PC-9 (cell line): ENCODE data around the gene OR7A5. TPM values are rescaled to one million over a fixed set of nuclear protein-coding genes. Genes with fewer than 3 reads are reported as not detected.

Experiments
- BruUV-seq: library from RNA; stranded (reverse); fragments of 400-500 nt; replicated peaks from 2 replicates; lab custom pipeline; 2021; lab: Mats Ljungman, UMichigan
- CTCF ChIA-PET: fragments of 300-600 bp; sonication (Branson Sonifier 250); formaldehyde crosslinking; loops from one replicate; lab custom pipeline; 2022; ENCODE audit warnings: antibody characterized with exemption; lab: Charles Lee
- POLR2A ChIA-PET: fragments of 300-600 bp; sonication (Branson Sonifier 250); formaldehyde crosslinking; loops from one replicate; lab custom pipeline; 2022; ENCODE audit warnings: antibody characterized with exemption; ENCODE audit not compliant: unreplicated experiment; lab: Charles Lee
- DNase-seq, 2 experiments: peaks; one replicate each; pipeline versions ENCODE4 v3.0.0 to v3.0.0-alpha.2; 2015 to 2022; ENCODE audit warnings: mixed read lengths in 1 of 2
- H2AFZ ChIP-seq: fragments of 200-600 bp; sonication (generic); 2 replicates; pipeline ENCODE4 v1.8.1; 2017; ENCODE audit warnings: antibody characterized with exemption
- H3F3A ChIP-seq: fragments of 200-600 bp; sonication (generic); 2 replicates; pipeline ENCODE4 v1.8.1; 2017; ENCODE audit warnings: antibody characterized with exemption, mild to moderate bottlenecking, low read depth; ENCODE audit not compliant: insufficient read depth
- H3K27ac ChIP-seq: fragments of 200-600 bp; sonication (generic); 2 replicates; pipeline ENCODE4 v1.6.1; 2016; ENCODE audit warnings: mixed run types
- H3K27me3 ChIP-seq: fragments of 200-600 bp; sonication (generic); 2 replicates; pipeline ENCODE4 v1.6.1; 2016; ENCODE audit warnings: low read depth, mixed run types; ENCODE audit not compliant: insufficient read depth
- H3K36me3 ChIP-seq: fragments of 200-600 bp; sonication (generic); 2 replicates; pipeline ENCODE4 v1.6.1; 2016; ENCODE audit warnings: low read depth, mixed run types
- H3K4me1 ChIP-seq: fragments of 200-600 bp; sonication (generic); replicated peaks from 2 replicates; pipeline ENCODE4 v1.6.1; 2016; ENCODE audit warnings: mixed run types; ENCODE audit not compliant: insufficient read depth
- H3K4me2 ChIP-seq: fragments of 200-600 bp; sonication (generic); 2 replicates; pipeline ENCODE4 v1.6.1; 2017; ENCODE audit warnings: mixed run types
- H3K4me3 ChIP-seq: fragments of 200-600 bp; sonication (generic); 2 replicates; pipeline ENCODE4 v1.6.1; 2016; ENCODE audit warnings: mixed run types
- H3K79me2 ChIP-seq: fragments of 200-600 bp; sonication (generic); 2 replicates; pipeline ENCODE4 v1.6.1; 2017; ENCODE audit warnings: low read depth, mixed run types
- H3K9me2 ChIP-seq: fragments of 200-600 bp; sonication (generic); 2 replicates; pipeline ENCODE4 v1.8.1; 2017; ENCODE audit warnings: mild to moderate bottlenecking; ENCODE audit not compliant: insufficient read depth
- H3K9me3 ChIP-seq: fragments of 200-600 bp; sonication (generic); 2 replicates; pipeline ENCODE4 v1.8.1; 2016; ENCODE audit warnings: low read depth; ENCODE audit not compliant: insufficient read depth
- H4K20me1 ChIP-seq: fragments of 200-600 bp; sonication (generic); 2 replicates; pipeline ENCODE4 v1.8.1; 2017; ENCODE audit not compliant: insufficient read depth
- CTCF ChIP-seq: fragments of 200-600 bp; sonication (generic); conservative IDR thresholded peaks from 2 replicates; pipeline ENCODE4 v1.6.1; 2017; ENCODE audit warnings: mixed run types, antibody characterized with exemption, mild to moderate bottlenecking, moderate library complexity
- EZH2 ChIP-seq: fragments of 200-600 bp; sonication (generic); IDR thresholded peaks from 2 replicates; pipeline ENCODE4 v1.8.0; 2017; ENCODE audit warnings: antibody characterized with exemption, low read depth
- intact Hi-C: fragments of 100-400 bp; cut with micrococcal nuclease; formaldehyde crosslinking; loops from one replicate; pipeline ENCODE4 v1.10.0; 2022; ENCODE audit not compliant: unreplicated experiment
- total RNA-seq: library from RNA; stranded (reverse); gene quantifications from 2 replicates; pipeline ENCODE4 v1.2.3, GENCODE V29; 2021

OR7A5 gene
- total RNA-seq, 1 experiment from 2014 or later: not detected

GRCh38 chr19:14848822-14849221 lies 13.8 kb upstream of the OR7A5 start, which contains the start of gene OR7A10:
OR7A10 (minus strand) TSS chr19:14848922; CDS start chr19:14841877, 7,045 bp downstream.
- TF ChIP-seq CTCF (no peak), EZH2 (no peak)
- no peaks in the 10 kb centered on the region for H3K79me2 ChIP-seq
- CTCF ChIA-PET: no interaction called here
- no TSS peak for BruUV-seq
- H3K27me3 ChIP-seq: peaks cover 66% of the 10 kb centered on the region
- no peaks in the 10 kb centered on the region for H3K9me2 ChIP-seq
- no peaks in the 10 kb centered on the region for H4K20me1 ChIP-seq
- POLR2A ChIA-PET: no interaction called here
- H3K4me3 ChIP-seq: no peak within 1 kb of the TSS
- H2AFZ ChIP-seq: no peak within 1 kb of the TSS
- H3K27ac ChIP-seq: no peak within 1 kb of the TSS
- no peak for DNase-seq
- no peaks in the 10 kb centered on the region for H3K4me1 ChIP-seq
- intact Hi-C loops: no loop called here
- no peak within 1 kb of the TSS for H3K4me2 ChIP-seq
- no peaks in the 10 kb centered on the region for H3F3A ChIP-seq
- H3K9me3 ChIP-seq: no peaks in the 10 kb centered on the region
- H3K36me3 ChIP-seq: no peaks in the 10 kb centered on the region

GRCh38 chr19:14843578-14843977 lies 8.6 kb upstream of the OR7A5 start:
- BruUV-seq: no TSS peak
- intact Hi-C loops: no loop called here
- CTCF ChIA-PET: no interaction called here
- POLR2A ChIA-PET: no interaction called here
- Histone ChIP-seq H3K9me2 (no peaks in the 10 kb centered on the region), H3K36me3 (no peaks in the 10 kb centered on the region), H3K9me3 (no peaks in the 10 kb centered on the region; the same call in 1 of the 2 replicates), H3K27me3 (peaks cover 45% of the 10 kb centered on the region), H2AFZ (no peak overlapping the region), H3K4me2 (no peak overlapping the region), H3K79me2 (no peaks in the 10 kb centered on the region), H4K20me1 (no peaks in the 10 kb centered on the region), H3K4me1 (no peaks in the 10 kb centered on the region), H3K4me3 (no peak overlapping the region), H3K27ac (no peak overlapping the region), H3F3A (no peaks in the 10 kb centered on the region)
- no peak for DNase-seq
- TF ChIP-seq CTCF: no peak

GRCh38 chr19:14843169-14843568 lies 8.2 kb upstream of the OR7A5 start:
- no TSS peak for BruUV-seq
- CTCF ChIA-PET: no interaction called here
- H3K9me2 ChIP-seq: no peaks in the 10 kb centered on the region
- no peaks in the 10 kb centered on the region for H3F3A ChIP-seq
- H3K36me3 ChIP-seq: no peaks in the 10 kb centered on the region
- TF ChIP-seq CTCF: no peak
- TF ChIP-seq EZH2: no peak
- no peaks in the 10 kb centered on the region; the same call in 1 of the 2 replicates for H3K9me3 ChIP-seq
- no peak overlapping the region for H3K4me2 ChIP-seq
- H3K4me3 ChIP-seq: no peak overlapping the region
- H2AFZ ChIP-seq: no peak overlapping the region
- H4K20me1 ChIP-seq: no peaks in the 10 kb centered on the region
- intact Hi-C loops: no loop called here
- H3K4me1 ChIP-seq: no peaks in the 10 kb centered on the region
- H3K27me3 ChIP-seq: peaks cover 41% of the 10 kb centered on the region
- no peaks in the 10 kb centered on the region for H3K79me2 ChIP-seq
- no peak for DNase-seq
- no peak overlapping the region for H3K27ac ChIP-seq
- POLR2A ChIA-PET: no interaction called here
